Gastrocnemius medialis (tissue), 4 donors: ENCODE data around the gene ATP10A.

Experiments used
- CTCF ChIP-seq, 5 experiments: fragments of 450-650 bp in 3 of 5; fragments of 200-600 bp in 2 of 5; sonication (generic) in 2 of 5; IDR thresholded peaks in 4 of 5; conservative IDR thresholded peaks in 1 of 5; 1 replicate in 4 of 5; 2 replicates in 1 of 5; pipeline ENCODE4 v1.5.1; 2016 to 2019; ENCODE audit warnings: antibody characterized with exemption in 5 of 5, mild to moderate bottlenecking in 3 of 5, moderate library complexity in 3 of 5
- POLR2A ChIP-seq, 2 donors: fragments of 450-650 bp; IDR thresholded peaks; one replicate each; pipeline ENCODE4 v1.6.1; 2017; ENCODE audit warnings: antibody characterized with exemption in 2 of 2, mild to moderate bottlenecking in 2 of 2, moderate library complexity in 2 of 2

- TF ChIP-seq POLR2A (IDR thresholded peaks at IDR 0.05), result no peak
- TF ChIP-seq CTCF (IDR thresholded peaks at IDR 0.05 in 4 of 5, conservative IDR thresholded peaks at IDR 0.05 in 1 of 5), result no peak
Observed at GRCh38 chr15:25730918-25731317, 132.2 kb downstream of the ATP10A start.
